Measurements from ENCODE around the gene CEP128. TPM values are rescaled to one million over a fixed set of nuclear protein-coding genes. Genes with fewer than 3 reads are reported as not detected.

Gene CEP128
- total RNA-seq, 1 donor: 5.4 TPM

- no peak overlapping the region for H3K4me2 ChIP-seq (ENCODE audit: insufficient read depth, low read length)
- TF ChIP-seq CTCF (IDR thresholded peaks at IDR 0.05; ENCODE audit: extremely low read depth, low read depth, low read length): no peak
Observed at GRCh38 chr14:80602946-80603345, 338.6 kb downstream of the CEP128 start.

GRCh38 chr14:80587096-80587724, 354.3 kb downstream of the CEP128 start:
- Histone ChIP-seq H3K79me2 (ENCODE audit: insufficient read depth, low read length) (no peaks in the 10 kb centered on the region), H3K27ac (ENCODE audit: low read depth, low read length) (no peak overlapping the region), H3K27me3 (ENCODE audit: insufficient read depth, low read length) (no peaks in the 10 kb centered on the region), H4K20me1 (ENCODE audit: insufficient read depth, low read length) (no peaks in the 10 kb centered on the region), H3K4me2 (ENCODE audit: insufficient read depth, low read length) (no peak overlapping the region), H3K4me1 (ENCODE audit: insufficient read depth, low read length) (peaks cover 6% of the 10 kb centered on the region), H2AFZ (ENCODE audit: low read length) (peak overlapping the region; percentile 84), H3K36me3 (ENCODE audit: insufficient read depth, low read length) (no peaks in the 10 kb centered on the region), H3K9me3 (ENCODE audit: low read depth, low read length) (no peaks in the 10 kb centered on the region), H3K4me3 (ENCODE audit: insufficient read depth, low read length) (no peak overlapping the region)
- DNase-seq (ENCODE audit: insufficient read length, low spot score, missing footprints): no peak
- peak; percentile 68 for TF ChIP-seq CTCF (IDR thresholded peaks at IDR 0.05; ENCODE audit: extremely low read depth, low read depth, low read length)

More at GRCh38 chr14:80602946-80603345, 338.6 kb downstream of the CEP128 start:
- H3K4me1 ChIP-seq (ENCODE audit: insufficient read depth, low read length): no peaks in the 10 kb centered on the region
- H3K4me3 ChIP-seq (ENCODE audit: insufficient read depth, low read length): no peak overlapping the region
- no peaks in the 10 kb centered on the region for H3K79me2 ChIP-seq (ENCODE audit: insufficient read depth, low read length)
- no peak for DNase-seq (ENCODE audit: insufficient read length, low spot score, missing footprints)
- H3K27me3 ChIP-seq (ENCODE audit: insufficient read depth, low read length): no peaks in the 10 kb centered on the region
- no peak overlapping the region for H3K27ac ChIP-seq (ENCODE audit: low read depth, low read length)
- H2AFZ ChIP-seq (ENCODE audit: low read length): peak overlapping the region; percentile 14
- H3K9me3 ChIP-seq (ENCODE audit: low read depth, low read length): no peaks in the 10 kb centered on the region
- no peaks in the 10 kb centered on the region for H3K36me3 ChIP-seq (ENCODE audit: insufficient read depth, low read length)
- no peaks in the 10 kb centered on the region for H4K20me1 ChIP-seq (ENCODE audit: insufficient read depth, low read length)

- H4K20me1 ChIP-seq (ENCODE audit: insufficient read depth, low read length): no peaks in the 10 kb centered on the region
Observed at GRCh38 chr14:80586131-80586530, 355.4 kb downstream of the CEP128 start.

GRCh38 chr14:80585506-80585835, 356.1 kb downstream of the CEP128 start:
- H3K4me2 ChIP-seq (ENCODE audit: insufficient read depth, low read length): no peak overlapping the region
- H3K79me2 ChIP-seq (ENCODE audit: insufficient read depth, low read length): no peaks in the 10 kb centered on the region
- no peaks in the 10 kb centered on the region for H4K20me1 ChIP-seq (ENCODE audit: insufficient read depth, low read length)
- peak; percentile 5 for DNase-seq (ENCODE audit: insufficient read length, low spot score, missing footprints)
- no peak for TF ChIP-seq CTCF (IDR thresholded peaks at IDR 0.05; ENCODE audit: extremely low read depth, low read depth, low read length)
- no peak overlapping the region for H2AFZ ChIP-seq (ENCODE audit: low read length)
- peaks cover 6% of the 10 kb centered on the region for H3K4me1 ChIP-seq (ENCODE audit: insufficient read depth, low read length)
- H3K9me3 ChIP-seq (ENCODE audit: low read depth, low read length): no peaks in the 10 kb centered on the region
- no peaks in the 10 kb centered on the region for H3K36me3 ChIP-seq (ENCODE audit: insufficient read depth, low read length)
- H3K27ac ChIP-seq (ENCODE audit: low read depth, low read length): no peak overlapping the region
- H3K27me3 ChIP-seq (ENCODE audit: insufficient read depth, low read length): no peaks in the 10 kb centered on the region
- no peak overlapping the region for H3K4me3 ChIP-seq (ENCODE audit: insufficient read depth, low read length)

More at GRCh38 chr14:80586131-80586530, 355.4 kb downstream of the CEP128 start:
- Histone ChIP-seq H3K27ac (ENCODE audit: low read depth, low read length) (no peak overlapping the region), H3K79me2 (ENCODE audit: insufficient read depth, low read length) (no peaks in the 10 kb centered on the region), H3K4me1 (ENCODE audit: insufficient read depth, low read length) (peaks cover 6% of the 10 kb centered on the region), H2AFZ (ENCODE audit: low read length) (peak overlapping the region; percentile 44), H3K27me3 (ENCODE audit: insufficient read depth, low read length) (no peaks in the 10 kb centered on the region), H3K9me3 (ENCODE audit: low read depth, low read length) (no peaks in the 10 kb centered on the region), H3K4me2 (ENCODE audit: insufficient read depth, low read length) (peak overlapping the region; percentile 18), H3K36me3 (ENCODE audit: insufficient read depth, low read length) (no peaks in the 10 kb centered on the region), H3K4me3 (ENCODE audit: insufficient read depth, low read length) (no peak overlapping the region)
- TF ChIP-seq CTCF (IDR thresholded peaks at IDR 0.05; ENCODE audit: extremely low read depth, low read depth, low read length): no peak
- no peak for DNase-seq (ENCODE audit: insufficient read length, low spot score, missing footprints)
